Naive thymus-derived CD8-positive, alpha-beta T cell (primary cell): ENCODE measurements around the gene SCYGR1. TPM values are rescaled to one million over a fixed set of nuclear protein-coding genes. Genes with fewer than 3 reads are reported as not detected.
A peak's percentile ranks its signal among the peaks of the same experiment; 100 is the strongest.

Source experiments
- ATAC-seq, 2 donors: fragments of 150-1000 bp; cut with Tn5 transposase in 1 of 2; sonication (Bioruptor Pico), chemical (Tn5 transposase) in 1 of 2; 1 replicate in 1 of 2; 2 replicates in 1 of 2; pipeline ENCODE4 v1.10.0; 2021; ENCODE audit warnings: mild to moderate bottlenecking in 2 of 2, moderate library complexity in 2 of 2
- POLR2A ChIA-PET: fragments of 350-600 bp; sonication (Branson Sonifier 250); formaldehyde crosslinking; loops from one replicate; lab custom pipeline; 2021; ENCODE audit warnings: antibody characterized with exemption; lab: Charles Lee
- DNase-seq, 10 donors: peaks; one replicate each; pipeline versions ENCODE4 v3.0.0 to v3.0.0-alpha.2; 2020 to 2022
- H3K27ac Mint-ChIP-seq, 10 donors: one replicate each; pipeline ENCODE4 v1.8.0; 2020 to 2022; ENCODE audit warnings: mild to moderate bottlenecking in 10 of 10, mixed read lengths in 10 of 10, moderate library complexity in 4 of 10, inconsistent platforms in 1 of 10
- H3K27me3 Mint-ChIP-seq, 5 donors: one replicate each; pipeline ENCODE4 v1.8.0; 2021 to 2022; ENCODE audit warnings: mixed read lengths in 5 of 5
- H3K36me3 Mint-ChIP-seq, 3 donors: one replicate each; pipeline ENCODE4 v1.8.0; 2020 to 2022; ENCODE audit warnings: mixed read lengths in 3 of 3, mild to moderate bottlenecking in 2 of 3, inconsistent platforms in 1 of 3
- H3K4me1 Mint-ChIP-seq, 4 donors: one replicate each; pipeline ENCODE4 v1.8.0; 2021 to 2022; ENCODE audit warnings: mixed read lengths in 4 of 4
- H3K4me3 Mint-ChIP-seq, 10 donors: one replicate each; pipeline ENCODE4 v1.8.0; 2020 to 2022; ENCODE audit warnings: mild to moderate bottlenecking in 10 of 10, mixed read lengths in 10 of 10, moderate library complexity in 6 of 10, inconsistent platforms in 1 of 10
- H3K9me3 Mint-ChIP-seq, 9 donors: one replicate each; pipeline ENCODE4 v1.8.0; 2020 to 2022; ENCODE audit warnings: mixed read lengths in 9 of 9, mild to moderate bottlenecking in 3 of 9, inconsistent platforms in 1 of 9, moderate library complexity in 1 of 9
- polyA plus RNA-seq, 3 donors: library from polyadenylated mRNA; unstranded; fragments of 300-500 nt; fragmentation: Illumina TruSeq; gene quantifications; one replicate each; pipeline ENCODE4 v1.2.3, GENCODE V29; 2021
- total RNA-seq, 8 experiments: library from RNA in 2 of 8; stranded (reverse) in 2 of 8; gene quantifications; one replicate each; pipeline ENCODE4 v1.2.3 and lab custom pipeline; 2021 to 2026

The SCYGR1 gene
- total and polyA plus RNA-seq, 5 experiments from 2014 or later = not detected

DNA sequence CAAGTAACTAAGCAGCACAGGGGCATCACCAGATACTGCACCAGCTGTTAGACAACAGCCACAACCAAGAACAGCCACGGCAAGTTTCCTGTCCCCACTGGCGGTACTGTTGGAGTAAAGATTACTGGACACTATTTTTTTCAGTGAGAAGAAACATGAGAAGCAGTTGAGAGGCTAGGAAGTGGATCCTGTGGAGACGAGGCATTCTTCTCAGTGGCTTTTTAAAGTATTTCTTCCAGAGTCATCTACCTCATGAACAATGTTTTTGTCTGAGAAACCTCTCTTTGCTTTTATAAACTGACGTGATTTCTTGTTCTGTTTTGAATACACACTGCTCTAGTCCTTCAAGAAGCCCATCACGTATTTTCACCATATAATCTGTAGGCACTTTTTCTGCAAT, 27.4 kb downstream of the SCYGR1 start:
- peak overlapping the region in 6 of 10 donors; percentile 4 to 72 (median 51) for H3K27ac Mint-ChIP-seq
- H3K4me3 Mint-ChIP-seq = no peak overlapping the region
- ATAC-seq (no peak), DNase-seq (no peak)
- POLR2A ChIA-PET = no interaction called here
- H3K9me3 Mint-ChIP-seq = no peaks in the 10 kb centered on the region
- H3K36me3 Mint-ChIP-seq = peaks cover 0 to 50% (median 10%) of the 10 kb centered on the region in 3 donors
- H3K4me1 Mint-ChIP-seq = peaks cover 0 to 3% (median under 1%) of the 10 kb centered on the region in 4 donors
- H3K27me3 Mint-ChIP-seq = no peaks in the 10 kb centered on the region

DNA sequence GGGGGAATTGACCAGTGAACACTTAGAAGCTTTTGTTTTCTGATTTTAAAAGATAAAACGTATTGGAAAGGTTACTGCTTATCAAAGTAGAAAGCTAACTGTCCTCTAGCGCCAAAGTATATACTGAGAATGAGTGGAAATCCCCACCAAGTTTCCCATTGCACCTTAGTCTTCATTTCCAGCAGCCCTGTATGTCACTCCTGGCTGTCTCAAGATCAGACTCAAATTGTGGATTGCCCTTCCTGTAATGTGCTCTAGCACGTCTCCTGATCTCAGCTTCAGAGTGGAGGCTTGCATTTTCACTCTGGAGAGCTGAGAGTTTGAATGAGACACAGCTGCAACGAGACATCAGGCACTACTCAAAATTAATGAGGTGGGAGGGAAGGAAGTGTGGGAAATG, 36.1 kb downstream of the SCYGR1 start:
- Mint-ChIP-seq H3K27me3 (no peaks in the 10 kb centered on the region), H3K27ac (peak overlapping the region in 6 of 10 donors; percentile 0 to 56 (median 26)), H3K9me3 (no peaks in the 10 kb centered on the region), H3K4me1 (no peaks in the 10 kb centered on the region), H3K36me3 (peaks cover 0 to 64% (median 9%) of the 10 kb centered on the region in 3 donors), H3K4me3 (no peak overlapping the region)
- DNase-seq (no peak), ATAC-seq (no peak)
- POLR2A ChIA-PET = no interaction called here

DNA sequence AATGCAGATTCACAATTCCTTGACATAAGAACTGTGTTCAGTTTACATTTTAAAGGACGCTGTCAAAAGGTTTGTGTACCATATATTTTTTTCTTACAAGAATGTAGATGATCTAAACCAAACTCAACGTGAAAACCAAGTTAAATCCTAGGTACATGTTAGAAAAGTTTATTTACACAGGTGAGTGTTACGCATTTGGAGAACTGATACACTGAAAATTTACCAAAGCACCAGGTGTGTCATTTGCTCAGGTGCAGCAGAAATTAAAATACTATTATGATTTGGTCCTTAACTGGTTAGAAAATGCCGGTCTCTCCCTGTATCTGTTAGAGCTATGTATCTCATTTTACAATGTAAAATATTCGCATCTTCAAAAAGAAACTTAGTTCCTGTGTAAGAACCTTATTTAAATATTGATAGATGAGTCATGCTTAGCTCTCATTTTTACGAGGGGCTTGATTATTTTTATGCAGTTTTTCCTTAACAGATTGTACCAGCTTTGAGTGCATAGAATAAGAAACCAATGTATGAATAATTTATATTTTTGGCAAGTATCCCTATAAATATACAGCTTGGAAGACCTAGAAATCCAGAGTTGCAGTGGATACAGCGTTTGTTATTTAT, 37.6 kb downstream of the SCYGR1 start:
- Mint-ChIP-seq H3K27ac (no peak overlapping the region), H3K27me3 (no peaks in the 10 kb centered on the region), H3K36me3 (peaks cover 0 to 61% (median 4%) of the 10 kb centered on the region in 3 donors), H3K4me1 (no peaks in the 10 kb centered on the region), H3K9me3 (no peaks in the 10 kb centered on the region), H3K4me3 (no peak overlapping the region)
- POLR2A ChIA-PET = no interaction called here
- DNase-seq = no peak
- ATAC-seq = no peak

DNA sequence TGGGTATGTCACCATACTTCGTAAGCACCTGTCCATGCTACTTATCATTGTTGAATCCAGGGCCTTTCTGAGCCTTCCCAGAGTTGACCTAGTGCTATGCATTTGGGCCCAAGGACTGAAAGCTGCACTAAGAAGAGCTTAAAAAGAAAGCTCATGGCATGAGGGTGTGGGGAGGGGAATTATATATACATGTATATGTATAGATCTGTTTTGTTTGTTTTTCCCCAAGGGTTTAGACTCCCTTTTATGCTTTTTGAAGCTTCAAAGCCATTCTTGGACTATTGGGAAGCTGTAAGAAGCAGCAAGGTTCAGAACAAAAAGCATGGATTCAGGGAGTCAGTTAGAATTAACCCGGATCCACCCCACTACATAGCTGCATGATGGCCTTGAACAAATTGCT, 39.4 kb downstream of the SCYGR1 start:
- peak overlapping the region in 1 of 10 donors; percentile 46 for H3K27ac Mint-ChIP-seq
- H3K4me1 Mint-ChIP-seq = no peaks in the 10 kb centered on the region
- H3K4me3 Mint-ChIP-seq = no peak overlapping the region
- ATAC-seq (no peak), DNase-seq (no peak)
- H3K9me3 Mint-ChIP-seq = no peaks in the 10 kb centered on the region
- no peaks in the 10 kb centered on the region for H3K27me3 Mint-ChIP-seq
- POLR2A ChIA-PET = no interaction called here
- H3K36me3 Mint-ChIP-seq = peaks cover 0 to 61% (median 4%) of the 10 kb centered on the region in 3 donors

DNA sequence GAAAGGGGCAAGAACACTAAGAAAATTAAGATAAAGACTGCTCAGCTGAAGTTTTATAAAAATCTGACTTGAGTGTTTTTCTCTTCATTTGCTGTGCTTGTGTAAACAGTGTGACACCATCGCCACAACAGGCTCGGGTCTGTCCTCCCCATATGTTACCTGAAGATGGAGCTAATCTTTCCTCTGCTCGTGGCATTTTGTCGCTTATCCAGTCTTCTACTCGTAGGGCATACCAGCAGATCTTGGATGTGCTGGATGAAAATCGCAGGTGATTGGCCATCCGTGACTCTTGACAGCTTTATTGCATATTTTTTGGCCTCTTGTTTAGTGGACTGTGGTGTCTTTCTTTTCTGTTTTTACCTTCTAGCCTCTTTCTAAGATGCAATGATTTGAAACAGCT, 40.6 kb downstream of the SCYGR1 start:
- H3K4me3 Mint-ChIP-seq = no peak overlapping the region
- no peaks in the 10 kb centered on the region for H3K4me1 Mint-ChIP-seq
- POLR2A ChIA-PET = interaction anchor here (1.0 kb wide), 1 partner anchor 27 kb away, joined by 3 read pairs; no protein-coding TSS in a partner anchor
- no peak for DNase-seq
- H3K9me3 Mint-ChIP-seq = no peaks in the 10 kb centered on the region
- no peaks in the 10 kb centered on the region for H3K27me3 Mint-ChIP-seq
- no peak for ATAC-seq
- H3K27ac Mint-ChIP-seq = peak overlapping the region in 2 of 10 donors; percentile 8 to 63
- peaks cover 0 to 63% (median 4%) of the 10 kb centered on the region in 3 donors for H3K36me3 Mint-ChIP-seq

DNA sequence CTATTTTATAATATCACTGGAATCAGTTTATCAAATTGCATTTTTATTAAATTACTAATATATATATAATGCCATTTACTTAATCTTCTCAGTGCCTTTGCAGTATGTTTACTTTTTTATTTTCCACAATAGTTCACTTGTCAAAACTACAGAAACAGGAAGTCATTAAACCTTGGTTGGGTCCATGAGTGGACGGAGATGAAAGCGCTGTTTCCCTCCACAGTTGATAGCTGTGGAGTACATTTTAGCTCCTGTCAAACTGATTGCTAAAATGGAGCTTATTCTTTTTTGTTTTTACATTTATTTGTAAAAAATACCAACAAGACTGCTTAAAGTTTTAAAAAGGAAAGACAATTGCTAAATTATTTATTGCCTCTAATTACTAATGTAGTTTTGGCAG, 43.5 kb downstream of the SCYGR1 start:
- Mint-ChIP-seq H3K36me3 (peaks cover 0 to 70% (median 2%) of the 10 kb centered on the region in 3 donors), H3K27ac (no peak overlapping the region), H3K9me3 (no peaks in the 10 kb centered on the region), H3K4me1 (no peaks in the 10 kb centered on the region), H3K27me3 (no peaks in the 10 kb centered on the region), H3K4me3 (no peak overlapping the region)
- POLR2A ChIA-PET = no interaction called here
- ATAC-seq (no peak), DNase-seq (no peak)

DNA sequence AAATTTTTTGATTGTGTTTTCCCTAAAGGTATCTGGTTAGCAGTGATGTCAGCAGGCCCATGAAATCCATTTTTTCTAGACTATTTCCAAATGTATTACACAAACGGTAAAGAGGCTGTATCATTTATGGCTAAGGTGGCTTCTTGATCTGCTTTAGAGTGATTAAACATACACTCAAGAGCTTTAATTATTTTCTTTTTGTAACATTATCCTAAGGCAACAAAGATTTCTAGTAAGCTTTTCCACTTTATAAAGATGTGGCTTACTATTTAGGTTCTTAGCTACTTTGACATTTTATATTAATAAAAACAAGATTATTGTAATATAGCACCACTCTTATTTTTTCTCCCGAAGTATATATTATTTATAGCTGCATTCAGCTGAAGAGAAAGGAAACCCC, 46.2 kb downstream of the SCYGR1 start:
- Mint-ChIP-seq H3K9me3 (no peaks in the 10 kb centered on the region), H3K4me3 (no peak overlapping the region), H3K36me3 (peaks cover 0 to 65% (median 7%) of the 10 kb centered on the region in 3 donors), H3K27me3 (no peaks in the 10 kb centered on the region), H3K4me1 (peaks cover 0 to 2% (median 0%) of the 10 kb centered on the region in 4 donors), H3K27ac (no peak overlapping the region)
- ATAC-seq = no peak
- POLR2A ChIA-PET = no interaction called here
- no peak for DNase-seq

DNA sequence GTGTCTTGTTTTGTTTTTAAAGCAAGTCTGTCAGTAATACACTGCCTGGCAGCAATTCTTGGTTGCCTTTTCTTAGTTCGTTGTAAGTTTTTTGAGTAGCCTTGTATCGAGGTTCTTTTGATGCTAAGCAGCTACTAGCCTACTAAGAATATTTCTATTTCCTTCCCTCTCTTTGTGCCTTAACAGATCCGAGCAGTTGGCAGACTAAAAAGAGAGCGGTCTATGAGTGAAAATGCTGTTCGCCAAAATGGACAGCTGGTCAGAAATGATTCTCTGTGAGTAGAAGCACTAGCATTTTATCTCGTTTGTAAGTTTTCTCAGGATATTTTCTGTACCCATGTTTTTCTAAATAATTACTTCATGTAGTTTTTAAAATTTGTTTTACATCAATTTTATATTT, 47.6 kb downstream of the SCYGR1 start:
- POLR2A ChIA-PET = interaction anchor here (0.6 kb wide), 1 partner anchor 538 kb away, joined by 3 read pairs; no protein-coding TSS in a partner anchor
- DNase-seq (no peak), ATAC-seq (no peak)
- peak overlapping the region in 1 of 10 donors; percentile 9 for H3K27ac Mint-ChIP-seq
- no peaks in the 10 kb centered on the region for H3K9me3 Mint-ChIP-seq
- no peak overlapping the region for H3K4me3 Mint-ChIP-seq
- peaks cover 0 to 3% (median under 1%) of the 10 kb centered on the region in 4 donors for H3K4me1 Mint-ChIP-seq
- H3K27me3 Mint-ChIP-seq = no peaks in the 10 kb centered on the region
- peaks cover 9 to 66% (median 18%) of the 10 kb centered on the region in 3 donors for H3K36me3 Mint-ChIP-seq

DNA sequence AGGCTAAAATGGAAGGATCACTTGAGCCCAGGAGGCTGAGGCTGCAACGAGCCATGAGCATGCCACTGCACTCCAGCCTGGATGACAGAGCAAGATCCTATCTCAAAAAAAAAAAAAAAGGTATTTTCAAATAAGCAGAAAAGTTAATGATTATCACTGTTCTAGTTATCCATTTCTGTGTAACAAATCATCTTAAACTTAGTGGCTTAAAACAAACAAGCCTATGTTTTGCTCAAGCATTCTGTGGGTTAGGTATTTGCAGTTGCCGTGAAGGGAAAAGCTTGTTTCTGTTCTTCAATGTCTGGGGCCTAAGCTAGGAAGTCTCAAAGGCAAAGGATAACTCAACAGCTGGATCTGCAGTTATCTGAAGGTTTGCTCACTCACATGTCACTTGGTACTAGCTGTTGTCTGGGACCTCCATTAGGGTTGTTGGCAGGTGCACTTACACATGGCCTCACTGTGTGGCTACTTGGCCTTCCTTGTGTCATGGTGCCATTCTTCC, 48.6 kb downstream of the SCYGR1 start:
- Mint-ChIP-seq H3K36me3 (peaks cover 9 to 74% (median 19%) of the 10 kb centered on the region in 3 donors), H3K4me3 (no peak overlapping the region), H3K9me3 (no peaks in the 10 kb centered on the region), H3K4me1 (peaks cover 0 to 3% (median under 1%) of the 10 kb centered on the region in 4 donors), H3K27me3 (no peaks in the 10 kb centered on the region), H3K27ac (peak overlapping the region in 2 of 10 donors; percentile 2 to 55)
- ATAC-seq (no peak), DNase-seq (no peak)
- POLR2A ChIA-PET = no interaction called here

Other genes with a start within 250 kb of the SCYGR1 start
- gene COL4A4, start 223.7 kb downstream of the SCYGR1 start, total RNA-seq = under 1 TPM; 0.10 to 0.16 TPM
- under 1 TPM; 0.02 to 0.05 (median 0.05) TPM for gene COL4A4, start 223.7 kb downstream of the SCYGR1 start, polyA plus RNA-seq
- gene COL4A3, start 223.3 kb downstream of the SCYGR1 start, total RNA-seq = under 1 TPM; 0.16 to 0.83 TPM
- gene COL4A3, start 223.3 kb downstream of the SCYGR1 start, polyA plus RNA-seq = not detected
- 10 to 100 TPM; 61.6 to 66.3 TPM for gene MFF, start 62.7 kb downstream of the SCYGR1 start, total RNA-seq
- gene MFF, start 62.7 kb downstream of the SCYGR1 start, polyA plus RNA-seq = 100 to 1,000 TPM; 124 to 141 (median 134) TPM
- gene TM4SF20, start 8.6 kb downstream of the SCYGR1 start, total RNA-seq = not detected
- gene TM4SF20, start 8.6 kb downstream of the SCYGR1 start, polyA plus RNA-seq = not detected
- gene AGFG1, start 84.2 kb upstream of the SCYGR1 start, total RNA-seq = 10 to 100 TPM; 52.9 to 55.0 TPM
- 10 to 100 TPM; 11.8 to 41.5 (median 24.6) TPM for gene AGFG1, start 84.2 kb upstream of the SCYGR1 start, polyA plus RNA-seq
- gene SCYGR2, start 210.9 kb upstream of the SCYGR1 start, total RNA-seq = not detected
- gene SCYGR2, start 210.9 kb upstream of the SCYGR1 start, polyA plus RNA-seq = not detected
- gene SCYGR3, start 226.9 kb upstream of the SCYGR1 start, total RNA-seq = not detected
- not detected for gene SCYGR3, start 226.9 kb upstream of the SCYGR1 start, polyA plus RNA-seq
- gene SCYGR4, start 229.5 kb upstream of the SCYGR1 start, total RNA-seq = not detected
- gene SCYGR4, start 229.5 kb upstream of the SCYGR1 start, polyA plus RNA-seq = not detected